ENCODE results near the gene GALNS.

- TF ChIP-seq, protein P1, sequence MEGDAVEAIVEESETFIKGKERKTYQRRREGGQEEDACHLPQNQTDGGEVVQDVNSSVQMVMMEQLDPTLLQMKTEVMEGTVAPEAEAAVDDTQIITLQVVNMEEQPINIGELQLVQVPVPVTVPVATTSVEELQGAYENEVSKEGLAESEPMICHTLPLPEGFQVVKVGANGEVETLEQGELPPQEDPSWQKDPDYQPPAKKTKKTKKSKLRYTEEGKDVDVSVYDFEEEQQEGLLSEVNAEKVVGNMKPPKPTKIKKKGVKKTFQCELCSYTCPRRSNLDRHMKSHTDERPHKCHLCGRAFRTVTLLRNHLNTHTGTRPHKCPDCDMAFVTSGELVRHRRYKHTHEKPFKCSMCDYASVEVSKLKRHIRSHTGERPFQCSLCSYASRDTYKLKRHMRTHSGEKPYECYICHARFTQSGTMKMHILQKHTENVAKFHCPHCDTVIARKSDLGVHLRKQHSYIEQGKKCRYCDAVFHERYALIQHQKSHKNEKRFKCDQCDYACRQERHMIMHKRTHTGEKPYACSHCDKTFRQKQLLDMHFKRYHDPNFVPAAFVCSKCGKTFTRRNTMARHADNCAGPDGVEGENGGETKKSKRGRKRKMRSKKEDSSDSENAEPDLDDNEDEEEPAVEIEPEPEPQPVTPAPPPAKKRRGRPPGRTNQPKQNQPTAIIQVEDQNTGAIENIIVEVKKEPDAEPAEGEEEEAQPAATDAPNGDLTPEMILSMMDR (IDR thresholded peaks at IDR 0.05; ENCODE audit: borderline replicate concordance, extremely low read depth, low read length, poor library complexity, severe bottlenecking), result no peak
- TF ChIP-seq EZH2 (IDR thresholded peaks at IDR 0.05; ENCODE audit: borderline replicate concordance, low read depth, low read length, severe bottlenecking), result no peak
These were observed 8.6 kb upstream of the GALNS start for GRCh38 chr16:88865310-88865709.

Measured in DND-41 (cell line).